Mononuclear cell (primary cell): ENCODE measurements around the gene GAPT. TPM values are rescaled to one million over a fixed set of nuclear protein-coding genes. Genes with fewer than 3 reads are reported as not detected.

ENCODE experiments used
- H3K27me3 ChIP-seq: 2 replicates; pipeline ENCODE4 v1.6.0; 2011; ENCODE audit warnings: low read length, control low read depth; ENCODE audit not compliant: insufficient read depth
- H3K4me1 ChIP-seq: 2 replicates; pipeline ENCODE4 v1.5.1; 2011; ENCODE audit warnings: mild to moderate bottlenecking, low read length, control low read depth; ENCODE audit not compliant: insufficient read depth
- H3K4me3 ChIP-seq: 2 replicates; pipeline ENCODE4 v1.5.1; 2011; ENCODE audit warnings: mild to moderate bottlenecking, low read length, moderate library complexity
- H3K9me3 ChIP-seq: 2 replicates; pipeline ENCODE4 v1.5.1; 2011; ENCODE audit warnings: low read depth, mild to moderate bottlenecking, control low read depth, low read length
- total RNA-seq: library from RNA; depleted of rRNA; stranded (reverse); fragments of >200 nt; gene quantifications from one replicate; pipeline ENCODE4 v1.2.3, GENCODE V29; 2012

Gene GAPT
- total RNA-seq, 1 donor = 9.8 TPM

DNA sequence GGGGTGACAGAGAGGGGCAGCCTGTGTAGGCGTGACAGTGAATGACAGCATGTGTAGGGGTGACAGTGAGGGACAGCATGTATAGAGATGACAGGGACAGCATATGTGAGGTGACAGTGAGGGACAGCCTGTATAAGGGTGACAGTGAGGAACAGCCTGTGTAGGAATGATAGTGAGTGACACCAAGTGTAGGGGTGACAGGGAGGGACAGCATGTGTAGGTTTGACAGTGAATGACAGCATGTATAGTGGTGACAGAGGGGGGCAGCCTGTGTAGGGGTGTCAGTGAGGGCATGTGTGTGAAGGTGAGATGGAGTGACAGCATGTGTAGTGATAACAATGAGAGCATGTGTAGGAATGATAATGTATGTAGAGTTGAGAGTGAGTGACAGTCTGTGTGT, 8.7 kb upstream of the GAPT start:
- H3K4me3 ChIP-seq = no peak overlapping the region
- no peaks in the 10 kb centered on the region for H3K27me3 ChIP-seq
- no peaks in the 10 kb centered on the region for H3K9me3 ChIP-seq
- H3K4me1 ChIP-seq = peaks cover 38% of the 10 kb centered on the region

- Histone ChIP-seq H3K4me1 (peaks cover 33% of the 10 kb centered on the region), H3K9me3 (no peaks in the 10 kb centered on the region), H3K27me3 (no peaks in the 10 kb centered on the region), H3K4me3 (no peak overlapping the region)
Observed at GRCh38 chr5:58484505-58484904, 6.7 kb upstream of the GAPT start.

GRCh38 chr5:58486290-58486689, 4.9 kb upstream of the GAPT start:
- Histone ChIP-seq H3K4me3 (no peak overlapping the region), H3K9me3 (no peaks in the 10 kb centered on the region), H3K27me3 (no peaks in the 10 kb centered on the region), H3K4me1 (peaks cover 47% of the 10 kb centered on the region)

DNA sequence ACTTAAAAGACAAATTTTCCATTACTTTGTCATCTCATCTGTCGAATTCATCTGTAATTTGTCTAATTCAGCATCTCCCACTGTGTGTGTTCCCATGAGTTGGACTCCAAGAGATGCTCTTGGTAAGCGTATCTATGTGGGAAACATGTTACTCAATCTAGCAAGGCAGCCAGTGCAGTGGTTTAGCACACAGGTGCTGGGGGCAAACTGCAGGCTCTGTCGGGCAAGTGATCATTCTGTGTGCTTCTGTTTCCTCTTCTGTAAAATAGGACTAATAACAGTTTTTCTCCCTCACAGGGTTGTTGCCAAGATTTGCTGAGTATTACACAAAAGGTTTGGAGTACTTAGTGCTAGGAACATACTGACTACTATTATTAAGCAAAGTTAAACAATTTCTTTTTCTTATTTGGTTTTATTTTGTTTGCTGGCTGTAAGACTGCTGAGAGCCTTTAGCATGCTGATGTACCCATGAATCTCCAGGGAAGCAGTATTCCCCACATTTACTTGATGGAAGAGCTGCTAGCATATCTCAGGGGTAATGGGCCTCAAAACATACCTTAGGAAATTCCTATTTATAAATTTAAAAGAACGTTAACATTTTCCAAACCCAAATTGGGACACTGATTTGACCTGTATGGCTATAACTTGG, 709 bp upstream of the GAPT start:
- no peaks in the 10 kb centered on the region for H3K9me3 ChIP-seq
- no peaks in the 10 kb centered on the region for H3K27me3 ChIP-seq
- H3K4me1 ChIP-seq = peaks cover 27% of the 10 kb centered on the region
- no peak overlapping the region for H3K4me3 ChIP-seq

DNA sequence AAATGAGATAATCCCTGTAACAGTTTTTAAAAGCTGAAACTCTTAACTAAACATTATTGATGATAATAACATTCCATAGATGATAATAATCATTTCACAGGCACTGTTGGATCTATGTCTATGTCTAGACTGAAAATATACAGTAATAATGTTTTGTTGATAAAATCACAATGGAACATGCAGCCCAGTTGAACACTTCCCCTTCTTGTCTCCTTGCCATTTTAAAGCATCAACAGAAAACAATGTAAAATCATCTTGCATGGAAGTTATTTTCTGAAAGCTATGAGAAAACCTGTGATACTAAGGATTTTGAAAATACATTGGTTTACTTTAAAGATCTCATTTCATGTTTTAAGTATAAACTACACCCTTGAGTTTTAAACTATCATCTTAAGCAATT, 1.9 kb downstream of the GAPT start:
- no peaks in the 10 kb centered on the region for H3K9me3 ChIP-seq
- peak overlapping the region; percentile 43 for H3K4me3 ChIP-seq
- H3K4me1 ChIP-seq = peaks cover 36% of the 10 kb centered on the region
- no peaks in the 10 kb centered on the region for H3K27me3 ChIP-seq

DNA sequence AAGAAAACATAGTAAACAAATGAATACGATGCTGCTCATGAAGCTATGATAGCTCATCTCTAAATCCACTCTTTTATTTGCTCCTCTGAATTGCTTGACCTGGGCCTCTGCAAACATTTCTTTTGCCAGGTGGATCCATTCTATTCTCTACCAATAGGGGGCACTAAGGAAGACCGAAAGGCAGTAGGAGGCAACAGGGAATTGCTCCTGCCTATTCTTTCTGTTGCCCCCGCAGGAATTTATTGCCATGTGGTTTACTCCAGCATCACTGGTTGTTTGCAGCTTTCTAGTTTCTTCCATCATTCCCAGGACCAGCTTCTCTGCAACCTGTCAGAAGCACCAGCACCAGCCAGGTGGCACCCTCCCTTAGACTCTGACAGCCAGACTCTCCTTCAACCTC, 5.3 kb downstream of the GAPT start:
- Histone ChIP-seq H3K9me3 (no peaks in the 10 kb centered on the region), H3K4me3 (no peak overlapping the region), H3K4me1 (peaks cover 51% of the 10 kb centered on the region), H3K27me3 (no peaks in the 10 kb centered on the region)

DNA sequence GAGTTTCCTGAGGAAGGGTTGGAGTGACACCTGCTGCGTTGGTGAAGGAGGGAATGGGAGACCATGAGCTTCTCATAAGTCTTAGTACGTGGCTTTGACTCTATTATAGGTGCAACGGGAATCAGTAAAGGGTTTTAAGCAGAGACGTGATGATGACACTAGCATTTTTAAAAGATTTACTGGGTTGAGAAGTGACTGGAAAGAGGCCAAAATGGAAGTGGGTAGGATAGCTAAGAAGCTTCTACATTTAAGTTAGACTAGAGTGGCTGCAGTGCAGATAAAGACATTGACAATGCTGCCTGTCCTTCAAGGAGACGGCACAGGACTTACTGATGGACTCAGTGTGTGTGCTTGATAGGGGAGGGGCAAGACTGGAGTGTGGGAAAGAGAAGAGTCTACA, 6.2 kb downstream of the GAPT start:
- peaks cover 57% of the 10 kb centered on the region for H3K4me1 ChIP-seq
- no peaks in the 10 kb centered on the region for H3K9me3 ChIP-seq
- H3K27me3 ChIP-seq = no peaks in the 10 kb centered on the region
- H3K4me3 ChIP-seq = no peak overlapping the region

- Histone ChIP-seq H3K4me3 (no peak overlapping the region), H3K4me1 (peaks cover 62% of the 10 kb centered on the region)
Observed at GRCh38 chr5:58497921-58498320, 6.7 kb downstream of the GAPT start.

GRCh38 chr5:58498340-58498942, 7.2 kb downstream of the GAPT start:
- Histone ChIP-seq H3K27me3 (no peaks in the 10 kb centered on the region), H3K4me1 (peaks cover 67% of the 10 kb centered on the region), H3K4me3 (no peak overlapping the region), H3K9me3 (no peaks in the 10 kb centered on the region)

More at GRCh38 chr5:58497921-58498320, 6.7 kb downstream of the GAPT start:
- no peaks in the 10 kb centered on the region for H3K27me3 ChIP-seq
- H3K9me3 ChIP-seq = no peaks in the 10 kb centered on the region

DNA sequence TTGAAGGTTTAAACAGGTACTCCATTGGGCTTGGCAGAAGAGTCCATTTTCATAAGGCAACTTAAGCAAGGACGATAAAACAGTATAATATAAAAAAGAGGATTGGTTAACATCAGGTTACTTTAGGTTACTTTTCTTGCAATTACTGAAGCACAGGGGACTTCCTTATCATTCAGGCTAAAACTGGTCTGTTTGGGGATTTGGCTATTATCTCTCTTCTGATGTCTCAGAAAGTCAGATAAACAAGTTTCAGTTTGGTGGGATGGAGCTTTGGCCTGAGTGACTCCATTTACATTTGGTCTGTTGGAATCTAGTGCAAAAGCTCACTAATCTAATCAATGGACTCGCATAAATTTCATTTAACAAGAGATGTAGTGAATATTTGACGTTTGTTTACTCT, 8.0 kb downstream of the GAPT start:
- Histone ChIP-seq H3K4me3 (no peak overlapping the region), H3K4me1 (peaks cover 72% of the 10 kb centered on the region), H3K27me3 (no peaks in the 10 kb centered on the region), H3K9me3 (no peaks in the 10 kb centered on the region)

DNA sequence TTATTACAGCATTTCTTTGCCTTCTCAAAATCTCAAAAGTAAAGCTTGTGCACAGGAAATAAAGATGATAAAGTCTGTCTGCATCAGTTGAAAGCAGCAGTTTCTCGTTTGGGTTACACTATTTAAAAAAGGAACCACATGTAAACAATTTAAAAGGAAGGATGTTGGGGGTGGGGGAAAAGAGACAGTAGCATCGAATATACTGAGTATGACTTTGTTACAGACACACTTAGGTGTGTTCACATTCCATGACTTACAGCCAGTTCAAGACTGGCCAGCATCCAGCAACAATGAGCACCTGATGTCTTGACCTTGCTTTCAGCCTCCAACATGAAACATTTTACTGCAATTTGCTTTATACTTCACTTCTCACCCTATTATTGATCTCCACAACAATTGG, 8.7 kb downstream of the GAPT start:
- Histone ChIP-seq H3K4me1 (peaks cover 79% of the 10 kb centered on the region), H3K27me3 (no peaks in the 10 kb centered on the region), H3K9me3 (no peaks in the 10 kb centered on the region), H3K4me3 (no peak overlapping the region)

DNA sequence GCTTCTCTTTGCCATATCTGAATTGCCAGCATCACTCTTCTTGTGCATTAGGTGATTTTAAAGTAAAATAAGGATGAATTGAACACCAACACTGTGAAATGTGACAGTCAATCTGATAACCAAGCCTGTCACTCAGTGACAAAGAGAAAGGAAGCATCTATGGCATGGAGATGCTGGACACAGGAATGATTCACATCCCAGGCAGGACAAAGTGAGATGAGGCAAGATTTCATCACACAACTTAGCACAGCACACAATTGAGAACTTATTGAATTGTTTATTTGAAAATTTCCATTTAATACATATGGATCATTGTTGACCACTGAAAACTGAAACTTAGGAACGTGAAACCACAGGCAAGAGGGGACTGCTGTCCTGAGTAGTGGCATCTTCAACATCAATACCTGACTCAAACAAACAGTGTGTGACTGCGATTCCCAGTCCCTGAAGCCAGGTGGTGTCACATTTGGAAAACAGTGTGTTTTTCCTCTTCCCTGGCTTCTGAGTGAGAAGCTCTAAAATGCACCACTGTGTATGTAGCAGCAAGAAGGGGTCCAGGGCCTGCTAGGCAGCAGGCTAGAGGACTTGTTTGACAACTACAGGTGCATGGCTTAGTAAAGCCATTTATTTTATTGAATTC, 10.7 kb downstream of the GAPT start:
- H3K9me3 ChIP-seq = no peaks in the 10 kb centered on the region
- no peak overlapping the region for H3K4me3 ChIP-seq
- H3K27me3 ChIP-seq = no peaks in the 10 kb centered on the region
- peaks cover 91% of the 10 kb centered on the region for H3K4me1 ChIP-seq

DNA sequence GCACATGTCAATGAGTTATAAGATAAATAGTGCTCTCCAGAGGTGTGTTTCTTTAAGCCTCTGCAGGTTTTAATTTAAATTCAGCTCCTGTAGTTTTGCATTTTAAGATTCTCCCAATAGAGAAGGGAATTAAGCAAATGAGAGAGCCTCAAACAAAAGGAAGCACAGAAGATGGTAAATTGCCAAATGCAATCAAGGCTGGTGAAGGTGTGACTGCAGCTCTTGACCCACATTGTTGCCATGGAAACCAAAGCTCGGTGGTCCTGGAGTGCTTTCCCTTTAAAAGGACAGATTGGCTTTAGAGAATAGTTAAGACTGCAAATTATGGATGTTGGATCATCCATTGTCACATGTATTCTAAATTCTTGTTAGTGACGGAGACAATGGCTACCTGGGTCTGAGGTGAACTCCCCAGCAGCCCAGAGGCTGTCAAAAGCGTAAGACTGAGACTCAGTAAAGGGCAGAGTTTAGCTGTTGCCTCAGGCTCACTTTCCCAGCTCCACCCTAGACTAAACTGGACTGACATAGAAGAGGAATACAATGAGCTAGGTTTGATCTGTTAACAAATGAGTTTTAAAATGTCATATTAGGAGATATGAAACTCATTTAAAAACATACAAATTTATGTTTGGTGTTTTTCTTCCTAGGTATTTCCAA, 12.3 kb downstream of the GAPT start:
- peaks cover 88% of the 10 kb centered on the region for H3K4me1 ChIP-seq
- H3K4me3 ChIP-seq = no peak overlapping the region

DNA sequence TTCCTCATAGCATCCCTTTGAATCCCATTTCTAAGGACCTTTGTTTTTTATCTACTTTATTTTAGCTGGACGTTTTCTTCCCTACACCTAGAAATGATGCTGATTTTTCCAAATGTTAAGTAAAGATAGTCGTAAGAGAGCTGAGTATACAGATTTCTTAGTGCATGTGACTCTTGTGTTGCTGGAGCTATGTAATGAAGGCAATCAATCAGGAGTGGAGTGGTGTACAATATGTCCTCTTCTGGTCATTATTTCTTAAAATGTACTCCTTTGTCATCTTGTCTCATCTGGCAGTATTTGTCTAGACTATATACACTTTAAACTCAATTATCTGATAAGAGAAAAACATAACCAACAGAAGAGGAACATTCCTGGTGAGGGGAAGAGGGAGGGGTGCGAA, 13.5 kb downstream of the GAPT start:
- Histone ChIP-seq H3K9me3 (no peaks in the 10 kb centered on the region), H3K4me1 (peaks cover 77% of the 10 kb centered on the region), H3K4me3 (no peak overlapping the region), H3K27me3 (no peaks in the 10 kb centered on the region)

More for the DNA sequence above, 12.3 kb downstream of the GAPT start:
- Histone ChIP-seq H3K27me3 (no peaks in the 10 kb centered on the region), H3K9me3 (no peaks in the 10 kb centered on the region)

- Histone ChIP-seq H3K4me1 (peaks cover 70% of the 10 kb centered on the region), H3K9me3 (no peaks in the 10 kb centered on the region), H3K27me3 (no peaks in the 10 kb centered on the region), H3K4me3 (no peak overlapping the region)
Observed at GRCh38 chr5:58505502-58505901, 14.3 kb downstream of the GAPT start.
